CD1c-positive myeloid dendritic cell (primary cell): Measurements from ENCODE around the gene MICALL2.

Experiments
- DNase-seq: peaks from one replicate; pipeline ENCODE4 v3.0.0-alpha.2; 2016; ENCODE audit errors: extremely low spot score

The MICALL2 gene

DNA sequence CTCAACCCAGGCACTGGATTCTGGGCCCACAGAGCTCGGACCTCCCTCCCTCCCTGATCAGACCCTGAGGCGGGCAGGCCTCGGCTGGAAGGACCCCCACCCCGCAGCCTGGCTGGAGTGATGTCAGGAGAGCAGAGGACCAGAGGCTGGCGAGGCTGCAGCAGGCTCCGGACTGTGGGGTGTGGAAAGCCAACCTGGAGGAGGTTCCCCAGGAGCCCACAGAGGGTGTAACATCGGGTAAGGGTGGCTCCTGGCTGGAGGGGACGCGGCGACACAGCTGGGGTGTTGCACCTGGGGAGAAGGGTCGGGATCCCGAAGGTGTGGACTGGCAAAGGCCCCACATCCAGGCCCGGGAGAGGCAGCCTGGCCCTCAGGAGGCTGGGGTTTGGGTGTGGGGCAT lies 8.9 kb upstream of the MICALL2 start:
- DNase-seq = no peak

GRCh38 chr7:1466524-1467271 lies 7.4 kb upstream of the MICALL2 start:
- no peak for DNase-seq

GRCh38 chr7:1464694-1465093 lies 5.4 kb upstream of the MICALL2 start:
- no peak for DNase-seq

- DNase-seq = no peak
These were observed 4.5 kb upstream of the MICALL2 start for GRCh38 chr7:1463676-1464223.

GRCh38 chr7:1461646-1462375 lies 2.5 kb upstream of the MICALL2 start:
- DNase-seq = peak; percentile 8

GRCh38 chr7:1460821-1461645 lies 1.8 kb upstream of the MICALL2 start:
- DNase-seq = peak; percentile 94

- DNase-seq = peak; percentile 47
These were observed 900 bp upstream of the MICALL2 start for GRCh38 chr7:1459920-1460820.

- peak; percentile 99 for DNase-seq
These were observed 232 bp upstream of the MICALL2 start for GRCh38 chr7:1459512-1459892.

- peak; percentile 34 for DNase-seq
These were observed 1.2 kb downstream of the MICALL2 start for GRCh38 chr7:1457949-1458682.

- peak; percentile 12 for DNase-seq
These were observed 2.0 kb downstream of the MICALL2 start for GRCh38 chr7:1457059-1457948.

DNA sequence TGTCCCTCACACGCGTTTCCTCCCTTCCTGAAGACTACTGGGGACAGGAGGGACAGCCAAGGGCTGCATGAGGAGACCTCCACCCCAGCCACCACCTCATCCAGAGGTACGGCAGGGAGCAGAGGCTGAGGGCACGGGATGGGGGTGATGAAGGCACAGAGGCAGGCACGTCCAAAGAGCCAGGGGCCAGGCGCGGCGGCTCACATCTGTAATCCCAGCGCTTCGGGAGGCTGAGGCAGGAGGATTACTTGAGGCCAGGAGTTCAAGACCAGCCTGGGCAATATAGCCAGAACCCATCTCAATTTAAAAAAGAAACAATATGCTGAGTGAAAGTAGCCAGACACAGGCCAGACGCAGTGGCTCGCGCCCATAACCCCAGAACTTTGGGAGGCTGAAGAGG lies 3.3 kb downstream of the MICALL2 start:
- DNase-seq = no peak

DNA sequence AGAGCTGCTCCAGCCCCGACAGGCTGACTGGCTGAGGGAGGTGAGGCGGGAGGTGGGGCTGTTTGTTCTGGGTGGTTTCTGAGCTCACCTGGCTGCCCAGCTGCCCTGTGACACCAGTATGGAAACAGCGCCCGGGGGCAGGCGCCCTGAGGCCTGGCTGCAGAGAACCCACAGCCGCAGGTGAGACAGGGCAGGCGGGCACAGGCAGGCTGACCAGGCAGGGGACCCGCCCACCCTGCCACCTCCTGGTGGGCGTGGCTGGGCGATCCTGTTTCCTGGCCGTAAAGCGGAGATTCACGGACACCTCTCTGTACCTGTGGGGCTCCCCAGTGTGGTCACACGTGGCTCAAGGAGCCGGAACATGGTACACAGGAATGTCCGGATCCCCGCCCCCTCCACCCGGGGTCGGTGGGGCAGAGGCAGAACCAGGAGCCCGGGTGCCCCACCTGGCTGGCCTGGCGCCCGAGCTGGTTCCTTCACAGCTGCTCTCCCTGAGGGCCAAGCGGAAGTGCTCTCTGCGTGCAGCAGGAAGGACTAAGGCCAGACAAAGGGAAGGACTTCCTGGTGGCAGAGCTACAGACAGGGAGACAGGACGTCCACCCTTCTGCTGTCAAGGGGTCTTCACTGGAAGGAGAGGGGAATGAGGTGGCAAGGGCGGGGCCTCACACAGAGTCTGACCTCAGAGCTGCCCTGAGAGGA lies 3.9 kb downstream of the MICALL2 start:
- no peak for DNase-seq

DNA sequence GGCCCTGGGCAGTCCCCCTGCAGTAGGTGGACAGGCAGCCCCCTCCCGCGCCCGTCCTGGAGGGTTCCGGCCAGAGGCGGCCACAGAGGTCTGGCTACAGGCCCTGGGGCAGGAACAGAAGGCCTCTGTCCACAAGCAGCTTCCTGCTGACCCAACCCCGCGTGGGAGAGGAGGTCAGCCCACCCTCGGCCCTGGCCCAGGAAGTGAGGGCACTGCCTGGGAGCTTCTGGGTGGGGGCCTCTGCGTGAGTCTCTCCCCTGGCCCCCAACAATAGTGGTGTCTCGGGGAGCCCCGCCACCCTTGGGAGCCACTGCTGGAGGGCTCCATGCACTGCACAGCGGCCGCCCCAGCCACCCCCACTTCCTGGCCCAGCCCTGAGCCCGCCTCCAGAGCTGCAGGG lies 4.7 kb downstream of the MICALL2 start:
- no peak for DNase-seq

- DNase-seq = no peak
These were observed 7.1 kb downstream of the MICALL2 start for GRCh38 chr7:1452205-1452604.

DNA sequence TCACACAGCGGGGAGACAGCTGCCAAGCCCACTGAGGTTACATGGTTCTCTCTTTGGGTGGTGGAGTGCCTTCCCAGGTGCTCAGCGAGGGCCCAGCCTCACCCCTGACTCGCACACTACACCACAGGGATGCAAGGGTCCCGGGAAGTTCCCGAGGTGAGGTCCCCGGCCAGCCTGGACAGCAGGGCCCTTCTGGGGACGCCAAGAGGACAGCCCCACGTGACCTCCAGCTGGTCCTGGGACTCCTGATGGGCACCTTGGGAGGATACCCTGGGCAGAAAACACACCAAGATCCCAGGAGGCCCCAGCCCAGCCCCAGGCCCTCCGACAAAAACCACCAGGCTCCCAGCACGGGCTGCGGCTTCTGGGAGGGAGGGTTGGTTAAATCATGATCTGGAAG lies 8.3 kb downstream of the MICALL2 start:
- DNase-seq = no peak

DNA sequence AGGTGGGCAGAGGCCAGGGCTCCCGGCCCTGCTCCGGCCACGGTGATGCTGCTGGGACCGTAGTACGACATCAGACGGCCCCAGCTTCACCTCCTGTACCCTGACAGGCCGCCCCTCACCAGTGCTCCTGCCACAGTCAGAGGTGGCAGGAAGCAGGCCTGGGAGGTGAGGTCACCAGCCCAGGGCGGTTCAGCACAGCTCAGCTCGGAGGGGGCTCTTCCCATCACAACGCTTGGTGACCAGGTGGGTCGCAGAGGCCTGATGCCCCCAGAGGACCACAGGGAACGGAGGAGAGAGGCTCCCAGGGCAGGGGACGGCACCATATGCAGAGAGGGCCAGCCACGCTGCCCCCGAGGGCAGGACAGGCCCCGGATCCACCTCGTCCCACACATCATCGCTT lies 8.8 kb downstream of the MICALL2 start:
- no peak for DNase-seq

GRCh38 chr7:1449951-1450350 lies 9.3 kb downstream of the MICALL2 start:
- DNase-seq = no peak

DNA sequence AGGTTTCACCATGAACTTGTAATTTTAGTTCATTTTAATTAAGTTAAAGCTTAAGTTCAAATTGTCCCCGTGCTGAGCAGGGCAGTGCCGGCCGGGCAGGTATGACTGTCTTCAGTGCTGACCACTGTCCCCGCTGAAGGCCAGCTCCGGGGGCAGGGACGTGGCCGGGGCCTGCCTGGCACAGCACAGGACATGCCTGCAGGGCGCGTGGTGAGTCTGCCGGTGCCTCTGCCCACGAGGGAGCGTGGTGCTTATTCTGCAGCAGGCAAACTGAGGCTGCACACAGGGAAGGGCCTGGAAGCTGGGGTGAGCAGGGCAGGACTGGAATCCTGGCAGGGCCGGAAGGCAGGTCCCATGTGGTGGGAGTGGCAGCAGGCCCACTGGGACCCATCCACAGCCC lies 9.8 kb downstream of the MICALL2 start:
- DNase-seq = no peak

DNA sequence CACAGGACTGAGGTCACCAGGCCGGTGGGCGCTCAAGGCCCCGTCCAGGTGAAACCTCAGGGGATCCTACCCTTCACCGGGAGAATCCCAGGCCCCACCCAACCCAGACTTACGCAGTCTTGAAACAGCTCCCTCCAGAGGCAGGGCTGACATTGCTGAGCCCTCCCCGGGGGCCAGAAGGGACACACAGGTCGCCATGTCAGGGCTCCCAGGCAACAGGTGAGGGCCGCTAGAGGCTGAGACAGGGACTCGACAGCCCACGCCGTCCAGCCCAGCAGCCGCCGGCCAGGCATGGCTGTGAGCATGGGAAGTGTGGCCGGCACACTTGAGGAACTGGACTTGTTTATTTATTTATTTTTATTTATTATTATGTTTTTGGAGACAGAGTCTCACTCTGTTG lies 10.3 kb downstream of the MICALL2 start:
- no peak for DNase-seq
